NCI-H2227 treated with DMSO at 0.1 percent for 48 hours (cell line): ENCODE results near the gene IQSEC3.
"Not testable (repeated sequence)": the region's sequence is repeated elsewhere in the genome, so short reads cannot be mapped to it uniquely, and the experiment has no call there.

Source experiments
- DNase-seq: peaks from one replicate; lab custom pipeline; 2025; lab: John Stamatoyannopoulos, UW

The IQSEC3 gene

GRCh38 chr12:66428-66781 lies at the start of gene IQSEC3:
Gene IQSEC3, plus strand, starts transcription at chr12:66767. Its CDS starts 116 bp downstream, at chr12:66883.
- not testable (repeated sequence) for DNase-seq

- DNase-seq, result not testable (repeated sequence)
These were observed 48.9 kb upstream of the IQSEC3 start for GRCh38 chr12:17370-18340.

- not testable (repeated sequence) for DNase-seq
These were observed 47.6 kb upstream of the IQSEC3 start for GRCh38 chr12:18821-19567.

- DNase-seq, result not testable (repeated sequence)
These were observed 46.7 kb upstream of the IQSEC3 start for GRCh38 chr12:19906-20305.

GRCh38 chr12:20757-21156 lies 45.8 kb upstream of the IQSEC3 start:
- no peak for DNase-seq

GRCh38 chr12:21301-22189 lies 45.0 kb upstream of the IQSEC3 start:
- DNase-seq, result no peak

GRCh38 chr12:22190-22529 lies 44.4 kb upstream of the IQSEC3 start:
- DNase-seq, result no peak

- DNase-seq, result no peak
These were observed 43.9 kb upstream of the IQSEC3 start for GRCh38 chr12:22530-23201.

- not testable (repeated sequence) for DNase-seq
These were observed 38.7 kb upstream of the IQSEC3 start for GRCh38 chr12:27904-28303.

GRCh38 chr12:38775-39174 lies 27.8 kb upstream of the IQSEC3 start:
- DNase-seq, result not testable (repeated sequence)

GRCh38 chr12:39555-40265 lies 26.9 kb upstream of the IQSEC3 start:
- not testable (repeated sequence) for DNase-seq

- not testable (repeated sequence) for DNase-seq
These were observed 22.2 kb upstream of the IQSEC3 start for GRCh38 chr12:44352-44751.

GRCh38 chr12:45235-45990 lies 21.2 kb upstream of the IQSEC3 start:
- not testable (repeated sequence) for DNase-seq

- DNase-seq, result not testable (repeated sequence)
These were observed 20.6 kb upstream of the IQSEC3 start for GRCh38 chr12:45991-46358.

GRCh38 chr12:46542-46941 lies 20.0 kb upstream of the IQSEC3 start:
- DNase-seq, result not testable (repeated sequence)

- not testable (repeated sequence) for DNase-seq
These were observed 18.8 kb upstream of the IQSEC3 start for GRCh38 chr12:47699-48226.

- not testable (repeated sequence) for DNase-seq
These were observed 17.4 kb upstream of the IQSEC3 start for GRCh38 chr12:49149-49548.

GRCh38 chr12:51087-51486 lies 15.5 kb upstream of the IQSEC3 start:
- DNase-seq, result not testable (repeated sequence)

GRCh38 chr12:51962-52361 lies 14.6 kb upstream of the IQSEC3 start:
- not testable (repeated sequence) for DNase-seq
